HG02798 (cell line): ENCODE results near the gene FMNL2.
"Not testable (repeated sequence)": the region's sequence is repeated elsewhere in the genome, so short reads cannot be mapped to it uniquely, and the experiment has no call there.

Source experiments
- ATAC-seq: cut with Tn5 transposase; IDR thresholded peaks from one replicate; pipeline ENCODE4 v1.9.1; 2021; ENCODE audit warnings: mild to moderate bottlenecking; ENCODE audit not compliant: unreplicated experiment, poor library complexity

FMNL2 gene

GRCh38 chr2:152335016-152335725 is at the start of gene FMNL2:
TSS of gene FMNL2 (plus strand) at chr2:152335174.
- ATAC-seq, result peak; percentile 84

- no peak for ATAC-seq
Measured at GRCh38 chr2:152292991-152293390, 42.0 kb upstream of the FMNL2 start.

GRCh38 chr2:152297715-152298114 is 37.3 kb upstream of the FMNL2 start:
- no peak for ATAC-seq

- no peak for ATAC-seq
Measured at GRCh38 chr2:152298754-152299153, 36.2 kb upstream of the FMNL2 start.

GRCh38 chr2:152301131-152301530 is 33.8 kb upstream of the FMNL2 start:
- no peak for ATAC-seq

- ATAC-seq, result no peak
Measured at GRCh38 chr2:152303951-152304350, 31.0 kb upstream of the FMNL2 start.

GRCh38 chr2:152304836-152305235 is 30.1 kb upstream of the FMNL2 start:
- ATAC-seq, result no peak

- no peak for ATAC-seq
Measured at GRCh38 chr2:152307863-152308262, 27.1 kb upstream of the FMNL2 start.

GRCh38 chr2:152309352-152310214 is 25.4 kb upstream of the FMNL2 start:
- ATAC-seq, result no peak

DNA sequence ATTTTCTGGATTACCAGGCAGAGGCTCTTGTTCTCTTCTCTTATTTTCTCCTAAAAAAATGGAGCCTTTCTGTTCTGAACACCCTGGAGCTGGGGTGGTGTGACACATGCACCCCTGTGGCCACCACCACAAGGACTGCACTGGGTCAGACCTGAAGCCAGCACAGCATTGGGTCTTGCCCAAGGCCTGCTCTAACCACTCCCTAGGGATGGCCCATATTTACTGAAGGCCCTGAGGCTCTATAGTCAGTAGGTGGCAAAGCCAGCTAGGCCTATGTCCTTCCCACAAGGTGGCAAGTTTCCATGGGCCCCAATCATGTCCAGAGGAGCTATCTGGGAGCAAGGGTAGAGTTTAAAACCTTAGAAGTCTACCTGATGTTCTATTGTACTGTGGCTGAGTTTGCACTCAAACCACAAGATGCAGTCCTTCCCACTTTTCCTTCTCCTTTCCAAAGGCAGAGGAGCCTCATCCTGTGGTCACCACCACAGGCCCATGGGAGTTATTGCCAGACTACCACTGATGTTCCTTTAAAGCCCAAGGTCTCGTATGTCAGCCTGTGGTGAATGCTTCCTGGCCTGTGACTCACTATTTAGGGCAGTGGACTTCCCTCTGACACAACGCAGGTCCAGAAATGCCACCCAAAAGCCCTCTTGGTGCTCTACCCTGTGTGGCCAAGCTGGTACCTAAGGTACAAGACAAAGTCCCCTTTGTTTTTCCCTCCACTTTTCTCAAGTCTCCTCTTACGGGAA is 15.0 kb upstream of the FMNL2 start:
- no peak for ATAC-seq

- ATAC-seq, result no peak
Measured at GRCh38 chr2:152320814-152321213, 14.2 kb upstream of the FMNL2 start.

DNA sequence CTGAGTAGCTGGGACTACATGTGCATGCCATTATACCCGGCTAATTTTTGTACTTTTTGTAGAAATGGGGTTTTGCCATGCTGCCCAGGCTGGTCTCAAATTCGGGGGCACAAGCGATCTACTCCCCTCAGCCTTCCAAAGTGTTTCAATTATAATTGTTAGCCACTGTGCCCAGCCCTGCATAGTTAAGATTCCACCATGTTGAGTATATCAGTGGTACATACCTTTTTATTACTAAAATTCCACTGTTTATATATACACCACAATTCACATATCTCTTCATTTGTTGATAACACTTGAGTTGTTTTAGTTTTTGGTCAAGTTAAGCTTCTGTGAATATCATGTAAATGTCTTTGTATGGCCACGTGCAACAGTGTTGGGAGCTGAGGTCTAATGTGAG is 12.8 kb upstream of the FMNL2 start:
- no peak for ATAC-seq

GRCh38 chr2:152325126-152325525 is 9.8 kb upstream of the FMNL2 start:
- not testable (repeated sequence) for ATAC-seq

- ATAC-seq, result no peak
Measured at GRCh38 chr2:152326710-152327109, 8.3 kb upstream of the FMNL2 start.

GRCh38 chr2:152328013-152328412 is 7.0 kb upstream of the FMNL2 start:
- ATAC-seq, result no peak

DNA sequence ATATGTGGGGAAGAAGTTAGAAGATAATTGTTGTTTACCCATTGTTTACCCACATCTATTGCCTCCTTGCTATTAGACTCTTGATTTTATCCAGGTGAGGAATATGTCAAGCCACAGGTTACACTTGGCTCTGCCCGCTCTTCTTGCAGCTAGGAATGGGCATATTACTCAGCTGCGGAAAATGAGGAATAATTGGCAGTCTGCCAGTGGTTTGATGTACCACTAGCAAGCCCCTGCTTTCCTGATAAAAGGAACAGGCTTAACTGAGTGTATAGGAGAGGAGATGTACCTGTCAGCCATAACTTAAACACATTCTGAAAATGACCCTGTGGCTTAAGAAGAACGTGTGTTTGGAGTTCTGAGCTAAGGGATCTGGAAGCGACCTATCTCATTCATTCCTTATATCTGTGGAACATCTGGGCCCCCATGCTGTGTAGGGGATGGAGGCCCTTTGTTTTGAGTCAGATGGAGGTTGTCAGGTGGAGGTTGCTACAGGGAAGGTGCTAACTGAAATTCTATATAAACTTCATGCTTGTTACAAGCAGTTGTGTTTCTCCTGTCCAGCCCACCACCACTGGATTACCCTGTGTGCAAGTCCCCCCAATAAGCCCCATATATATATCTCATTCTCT is 4.6 kb upstream of the FMNL2 start:
- ATAC-seq, result no peak

- no peak for ATAC-seq
Measured at GRCh38 chr2:152334701-152335015, 316 bp upstream of the FMNL2 start.

DNA sequence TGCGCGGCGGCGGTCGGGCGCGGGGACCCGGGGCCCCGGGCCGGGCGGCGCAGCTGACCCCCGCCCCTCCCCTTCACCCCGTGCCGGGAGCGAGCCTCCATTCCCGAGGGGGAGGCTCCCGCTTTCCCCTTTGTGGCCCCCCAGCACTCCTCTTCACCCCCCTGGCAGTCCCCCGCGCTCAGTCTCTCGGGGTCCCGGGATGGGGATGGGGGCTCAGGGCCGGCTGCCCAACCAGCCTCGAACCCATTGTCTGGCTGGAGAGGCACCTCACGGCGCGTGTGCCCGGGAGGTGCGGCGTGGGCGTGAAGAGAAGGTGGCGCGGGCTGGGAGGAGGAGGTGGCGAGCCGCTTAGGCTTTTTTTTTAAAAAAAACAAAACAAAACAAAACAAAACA is 748 bp downstream of the FMNL2 start:
- peak; percentile 25 for ATAC-seq

DNA sequence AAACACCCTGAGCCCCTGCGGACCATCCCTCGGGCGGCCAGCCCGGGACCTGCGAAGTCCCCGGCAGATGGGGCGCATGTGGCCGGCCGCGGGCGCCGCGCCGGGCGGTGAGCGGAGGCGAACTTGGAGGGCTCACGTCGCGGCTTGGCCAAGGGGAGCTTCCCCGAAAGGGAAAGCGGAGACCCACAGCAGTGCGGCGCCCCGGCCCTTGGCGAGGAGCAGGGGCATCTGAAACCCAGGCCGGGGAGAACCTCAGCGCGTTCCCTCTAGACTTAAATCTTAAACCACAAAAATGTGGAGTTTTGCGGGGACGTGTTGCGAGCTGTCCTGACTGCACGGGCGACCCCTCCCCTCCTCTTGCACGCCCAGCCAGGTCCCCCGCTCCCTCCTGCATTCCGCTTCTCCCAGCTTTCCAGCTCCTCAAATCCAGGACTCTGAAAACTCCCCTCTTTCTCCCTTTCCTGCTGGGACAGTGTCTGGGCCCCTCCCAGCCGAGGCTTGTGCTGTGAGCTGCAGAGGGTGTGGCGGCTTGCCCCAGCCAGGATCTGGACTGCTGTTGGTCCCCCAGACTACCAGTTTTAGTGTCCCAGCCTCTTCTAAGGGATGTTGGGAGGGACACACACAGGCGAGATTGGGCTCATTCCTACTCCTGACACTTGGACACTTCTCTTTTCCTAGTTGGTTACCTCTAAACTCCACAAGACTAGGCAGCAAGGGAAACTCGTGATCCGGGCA is 1.3 kb downstream of the FMNL2 start:
- peak; percentile 31 for ATAC-seq
